DOHH2 (cell line): ENCODE measurements around the gene GNL3.

Source experiments
- EZH2phosphoT487 ChIP-seq: fragments of 200-600 bp; sonication (generic); IDR thresholded peaks from 2 replicates; pipeline ENCODE4 v1.6.1; 2017; ENCODE audit warnings: borderline replicate concordance, mild to moderate bottlenecking, antibody characterized with exemption, low read length, moderate library complexity, mixed read lengths
- TF ChIP-seq, protein P1 (sequence below): fragments of 200-600 bp; sonication (generic); IDR thresholded peaks from one replicate; pipeline ENCODE4 v1.5.1; 2014; ENCODE audit warnings: antibody characterized with exemption, mild to moderate bottlenecking, low read depth, low read length; ENCODE audit not compliant: poor library complexity, severe bottlenecking

DNA sequence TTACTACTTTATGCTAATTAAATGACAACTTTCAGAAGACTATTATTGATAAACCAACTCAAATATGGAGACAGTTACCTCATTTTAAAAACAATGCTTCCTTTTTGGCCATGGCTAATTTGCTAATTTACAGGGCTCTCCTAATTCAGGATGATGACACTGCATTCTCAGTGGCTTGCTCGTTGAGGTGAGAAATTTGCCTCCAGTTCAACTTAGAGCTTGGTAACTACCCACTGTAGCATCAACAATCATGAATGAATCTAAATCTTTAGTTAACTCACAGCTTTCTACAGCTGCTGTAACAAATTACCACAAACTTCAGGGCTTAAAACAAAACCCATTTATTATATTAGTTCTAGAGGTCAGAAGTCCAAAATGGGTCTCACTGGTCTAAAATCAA, 14.2 kb upstream of the GNL3 start:
- TF ChIP-seq, protein P1, sequence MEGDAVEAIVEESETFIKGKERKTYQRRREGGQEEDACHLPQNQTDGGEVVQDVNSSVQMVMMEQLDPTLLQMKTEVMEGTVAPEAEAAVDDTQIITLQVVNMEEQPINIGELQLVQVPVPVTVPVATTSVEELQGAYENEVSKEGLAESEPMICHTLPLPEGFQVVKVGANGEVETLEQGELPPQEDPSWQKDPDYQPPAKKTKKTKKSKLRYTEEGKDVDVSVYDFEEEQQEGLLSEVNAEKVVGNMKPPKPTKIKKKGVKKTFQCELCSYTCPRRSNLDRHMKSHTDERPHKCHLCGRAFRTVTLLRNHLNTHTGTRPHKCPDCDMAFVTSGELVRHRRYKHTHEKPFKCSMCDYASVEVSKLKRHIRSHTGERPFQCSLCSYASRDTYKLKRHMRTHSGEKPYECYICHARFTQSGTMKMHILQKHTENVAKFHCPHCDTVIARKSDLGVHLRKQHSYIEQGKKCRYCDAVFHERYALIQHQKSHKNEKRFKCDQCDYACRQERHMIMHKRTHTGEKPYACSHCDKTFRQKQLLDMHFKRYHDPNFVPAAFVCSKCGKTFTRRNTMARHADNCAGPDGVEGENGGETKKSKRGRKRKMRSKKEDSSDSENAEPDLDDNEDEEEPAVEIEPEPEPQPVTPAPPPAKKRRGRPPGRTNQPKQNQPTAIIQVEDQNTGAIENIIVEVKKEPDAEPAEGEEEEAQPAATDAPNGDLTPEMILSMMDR: no peak
- no peak for TF ChIP-seq EZH2phosphoT487
